Suprapubic skin (tissue), 4 donors: Measurements from ENCODE around the gene TIMM8B. TPM values are rescaled to one million over a fixed set of nuclear protein-coding genes. Genes with fewer than 3 reads are reported as not detected.

ENCODE experiments used
- DNase-seq, 2 donors: peaks; one replicate each; pipeline ENCODE4 v3.0.0-alpha.2; 2019; ENCODE audit warnings: low spot score in 2 of 2
- H3K27ac ChIP-seq: fragments of 200-600 bp; sonication (generic); one replicate; pipeline ENCODE4 v1.5.1; 2019
- H3K27me3 ChIP-seq: fragments of 200-600 bp; sonication (generic); one replicate; pipeline ENCODE4 v1.5.1; 2019
- H3K36me3 ChIP-seq: fragments of 200-600 bp; sonication (generic); one replicate; pipeline ENCODE4 v1.5.1; 2019
- H3K4me1 ChIP-seq: fragments of 200-600 bp; sonication (generic); one replicate; pipeline ENCODE4 v1.5.1; 2019
- H3K4me3 ChIP-seq: fragments of 200-600 bp; sonication (generic); one replicate; pipeline ENCODE4 v1.5.1; 2019; ENCODE audit warnings: mild to moderate bottlenecking
- H3K9me3 ChIP-seq: fragments of 200-600 bp; sonication (generic); one replicate; pipeline ENCODE4 v1.5.1; 2019
- EP300 ChIP-seq: sonication (generic); formaldehyde crosslinking; IDR thresholded peaks from one replicate; pipeline ENCODE4 v1.6.1; 2017; ENCODE audit warnings: antibody characterized with exemption
- POLR2A ChIP-seq, 2 donors: fragments of 450-650 bp; IDR thresholded peaks; one replicate each; pipeline ENCODE4 v1.6.1; 2017; ENCODE audit warnings: antibody characterized with exemption in 2 of 2, mild to moderate bottlenecking in 2 of 2, moderate library complexity in 2 of 2
- POLR2AphosphoS5 ChIP-seq, 3 donors: sonication (generic); formaldehyde crosslinking; IDR thresholded peaks; one replicate each; pipeline ENCODE4 v1.6.1; 2017; ENCODE audit warnings: antibody characterized with exemption in 3 of 3
- WGBS: methylation state at CpG from one replicate; pipeline ENCODE4 v1.1.5; 2018; 5-methylcytosine and 5-hydroxymethylcytosine counted together
- total RNA-seq, 4 donors: library from RNA; depleted of rRNA; stranded (reverse); fragments of >200 nt; gene quantifications; one replicate each; pipeline ENCODE4 v1.1.0, GENCODE V29; 2016
- TF ChIP-seq, protein P1 (sequence below), 2 donors: fragments of 200-600 bp in 1 of 2; fragments of 450-650 bp in 1 of 2; sonication (generic) in 1 of 2; IDR thresholded peaks; one replicate each; pipeline ENCODE4 v1.5.1; 2016 to 2019; ENCODE audit warnings: antibody characterized with exemption in 2 of 2, mild to moderate bottlenecking in 1 of 2, moderate library complexity in 1 of 2

The TIMM8B gene
- total RNA-seq, 4 donors from 2014 or later, result 15.0 to 48.4 (median 37.1) TPM

DNA sequence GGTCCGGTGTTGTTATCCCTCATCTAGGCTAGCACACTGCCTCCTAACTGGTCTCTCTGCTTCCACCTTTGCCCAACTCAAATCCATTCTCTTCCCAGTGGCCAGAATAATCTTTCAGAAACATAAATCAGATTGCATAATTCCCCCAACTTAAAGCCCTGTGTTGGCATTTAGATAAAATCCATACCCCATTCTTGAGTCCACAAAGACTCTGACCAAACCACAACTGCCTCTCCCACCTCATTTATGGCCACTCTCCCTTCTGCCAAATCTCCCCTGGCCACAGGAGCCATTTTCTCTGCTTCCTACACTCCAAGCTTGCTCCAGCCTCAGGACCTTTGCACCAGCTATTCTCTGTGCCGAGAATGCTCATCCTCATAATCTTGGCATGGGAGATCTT, 40.5 kb upstream of the TIMM8B start:
- Histone ChIP-seq H3K27me3 (no peaks in the 10 kb centered on the region), H3K36me3 (no peaks in the 10 kb centered on the region), H3K4me1 (peaks cover 34% of the 10 kb centered on the region), H3K9me3 (no peaks in the 10 kb centered on the region), H3K27ac (no peak overlapping the region), H3K4me3 (no peak overlapping the region)
- WGBS, result 90% methylated on average over 2 of the region's 2 CpGs
- no peak for TF ChIP-seq POLR2AphosphoS5 (IDR thresholded peaks at IDR 0.05)
- TF ChIP-seq, protein P1, sequence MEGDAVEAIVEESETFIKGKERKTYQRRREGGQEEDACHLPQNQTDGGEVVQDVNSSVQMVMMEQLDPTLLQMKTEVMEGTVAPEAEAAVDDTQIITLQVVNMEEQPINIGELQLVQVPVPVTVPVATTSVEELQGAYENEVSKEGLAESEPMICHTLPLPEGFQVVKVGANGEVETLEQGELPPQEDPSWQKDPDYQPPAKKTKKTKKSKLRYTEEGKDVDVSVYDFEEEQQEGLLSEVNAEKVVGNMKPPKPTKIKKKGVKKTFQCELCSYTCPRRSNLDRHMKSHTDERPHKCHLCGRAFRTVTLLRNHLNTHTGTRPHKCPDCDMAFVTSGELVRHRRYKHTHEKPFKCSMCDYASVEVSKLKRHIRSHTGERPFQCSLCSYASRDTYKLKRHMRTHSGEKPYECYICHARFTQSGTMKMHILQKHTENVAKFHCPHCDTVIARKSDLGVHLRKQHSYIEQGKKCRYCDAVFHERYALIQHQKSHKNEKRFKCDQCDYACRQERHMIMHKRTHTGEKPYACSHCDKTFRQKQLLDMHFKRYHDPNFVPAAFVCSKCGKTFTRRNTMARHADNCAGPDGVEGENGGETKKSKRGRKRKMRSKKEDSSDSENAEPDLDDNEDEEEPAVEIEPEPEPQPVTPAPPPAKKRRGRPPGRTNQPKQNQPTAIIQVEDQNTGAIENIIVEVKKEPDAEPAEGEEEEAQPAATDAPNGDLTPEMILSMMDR (IDR thresholded peaks at IDR 0.05), result no peak
- no peak for TF ChIP-seq POLR2A (IDR thresholded peaks at IDR 0.05)
- TF ChIP-seq EP300, result no peak
- no peak for DNase-seq

- H3K27ac ChIP-seq, result no peak overlapping the region
- TF ChIP-seq EP300, result no peak
- no peak for TF ChIP-seq POLR2A (IDR thresholded peaks at IDR 0.05)
- TF ChIP-seq POLR2AphosphoS5 (IDR thresholded peaks at IDR 0.05), result no peak
- TF ChIP-seq, protein P1 (IDR thresholded peaks at IDR 0.05), result no peak
- 67% methylated on average over 4 of the region's 4 CpGs for WGBS
- H3K4me3 ChIP-seq, result no peak overlapping the region
- no peaks in the 10 kb centered on the region for H3K36me3 ChIP-seq
- no peaks in the 10 kb centered on the region for H3K27me3 ChIP-seq
- H3K4me1 ChIP-seq, result peaks cover 15% of the 10 kb centered on the region
- no peaks in the 10 kb centered on the region for H3K9me3 ChIP-seq
- DNase-seq, result no peak
These were observed 36.6 kb upstream of the TIMM8B start for GRCh38 chr11:112123129-112123528.

DNA sequence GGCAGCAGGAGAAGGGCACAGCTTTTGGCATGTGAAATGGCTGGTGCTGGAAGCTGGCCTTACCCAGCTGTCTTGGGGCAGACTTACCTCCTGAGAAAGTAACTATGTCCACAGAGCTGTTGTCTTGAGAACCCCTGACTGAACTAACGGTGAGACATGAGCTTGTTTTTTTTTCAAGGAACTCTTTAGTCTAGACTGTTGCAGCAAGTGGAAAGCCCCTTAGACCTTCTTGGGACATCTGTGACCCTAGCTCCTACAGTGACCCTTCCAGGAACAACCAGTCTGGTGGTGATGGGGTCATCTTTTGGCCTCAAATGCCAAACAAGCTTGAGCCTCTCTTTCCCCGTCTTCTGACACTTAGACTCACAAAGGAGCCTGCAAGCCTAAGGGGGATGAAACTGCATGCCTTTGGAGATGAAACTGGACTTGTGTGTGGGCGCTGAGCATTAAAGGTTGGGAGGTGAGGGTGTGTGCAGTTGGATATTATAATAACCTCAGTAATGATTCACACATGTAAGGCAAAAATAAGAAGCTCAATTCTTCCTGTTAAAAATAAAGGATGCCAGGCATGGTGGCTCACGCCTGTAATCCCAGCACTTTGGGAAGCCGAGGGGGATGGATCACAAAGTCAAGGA, 35.5 kb upstream of the TIMM8B start:
- H3K27me3 ChIP-seq, result no peaks in the 10 kb centered on the region
- H3K9me3 ChIP-seq, result no peaks in the 10 kb centered on the region
- no peaks in the 10 kb centered on the region for H3K36me3 ChIP-seq
- WGBS, result 83% methylated on average over 5 of the region's 5 CpGs
- peak overlapping the region; percentile 24 for H3K27ac ChIP-seq
- H3K4me1 ChIP-seq, result peaks cover 13% of the 10 kb centered on the region
- no peak overlapping the region for H3K4me3 ChIP-seq
- no peak for TF ChIP-seq EP300
- no peak for TF ChIP-seq POLR2AphosphoS5 (IDR thresholded peaks at IDR 0.05)
- no peak for TF ChIP-seq POLR2A (IDR thresholded peaks at IDR 0.05)
- no peak for DNase-seq

DNA sequence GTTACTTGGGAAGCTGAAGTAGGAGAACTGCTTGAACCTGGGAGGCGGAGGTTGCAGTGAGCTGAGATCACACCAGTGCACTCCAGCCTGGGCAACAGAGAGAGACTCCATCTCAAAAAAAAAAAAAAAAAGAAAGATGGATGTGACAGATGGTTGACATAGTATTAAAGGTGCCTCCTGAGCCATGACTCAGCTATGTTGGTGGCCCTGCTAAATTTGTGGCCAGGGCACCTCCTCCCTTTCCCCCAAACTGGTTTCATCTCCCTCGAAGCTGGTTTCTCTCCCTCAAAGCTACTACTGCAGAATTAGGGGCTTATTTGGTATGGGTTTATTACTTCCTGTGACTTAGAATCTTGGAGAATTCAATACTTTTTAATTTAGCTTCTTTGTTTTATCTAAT, 31.6 kb upstream of the TIMM8B start:
- Histone ChIP-seq H3K36me3 (no peaks in the 10 kb centered on the region), H3K4me1 (peaks cover 18% of the 10 kb centered on the region), H3K27ac (no peak overlapping the region), H3K27me3 (no peaks in the 10 kb centered on the region), H3K4me3 (no peak overlapping the region), H3K9me3 (no peaks in the 10 kb centered on the region)
- TF ChIP-seq EP300 (no peak), POLR2AphosphoS5 (IDR thresholded peaks at IDR 0.05) (no peak), POLR2A (IDR thresholded peaks at IDR 0.05) (no peak)
- TF ChIP-seq, protein P1 (IDR thresholded peaks at IDR 0.05), result no peak
- WGBS, result 80% methylated on average over 2 of the region's 2 CpGs
- DNase-seq, result no peak

GRCh38 chr11:112115386-112115785, 28.8 kb upstream of the TIMM8B start:
- H3K36me3 ChIP-seq, result no peaks in the 10 kb centered on the region
- H3K9me3 ChIP-seq, result no peaks in the 10 kb centered on the region
- DNase-seq, result no peak
- no peaks in the 10 kb centered on the region for H3K27me3 ChIP-seq
- H3K4me1 ChIP-seq, result peaks cover 8% of the 10 kb centered on the region
- H3K27ac ChIP-seq, result no peak overlapping the region
- 64% methylated on average over 5 of the region's 5 CpGs for WGBS
- TF ChIP-seq POLR2A (IDR thresholded peaks at IDR 0.05), result no peak
- TF ChIP-seq EP300, result no peak
- no peak for TF ChIP-seq POLR2AphosphoS5 (IDR thresholded peaks at IDR 0.05)
- TF ChIP-seq, protein P1 (IDR thresholded peaks at IDR 0.05), result no peak
- H3K4me3 ChIP-seq, result no peak overlapping the region

DNA sequence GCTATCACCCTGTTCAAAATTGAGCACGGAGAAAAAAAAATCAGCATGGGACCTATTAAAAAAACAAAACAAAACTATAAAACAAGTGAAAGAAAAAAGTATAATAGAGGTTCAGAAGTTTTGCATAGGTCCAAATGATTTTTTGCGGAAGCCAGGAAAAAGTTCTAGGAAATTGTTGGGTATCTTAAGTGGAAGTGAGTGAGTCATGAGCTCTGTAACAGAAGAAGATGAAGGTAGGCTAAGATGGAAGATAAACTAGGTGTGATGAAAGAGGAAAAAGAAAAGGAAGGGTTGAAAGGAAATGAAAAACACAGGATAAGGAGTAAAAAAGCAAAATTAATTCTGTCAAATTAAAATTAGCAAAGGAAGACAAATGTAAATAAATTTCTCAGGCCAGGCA, 27.9 kb upstream of the TIMM8B start:
- H3K4me3 ChIP-seq, result no peak overlapping the region
- TF ChIP-seq POLR2AphosphoS5 (IDR thresholded peaks at IDR 0.05) (no peak), EP300 (no peak), POLR2A (IDR thresholded peaks at IDR 0.05) (no peak)
- TF ChIP-seq, protein P1 (IDR thresholded peaks at IDR 0.05), result no peak
- DNase-seq, result no peak
- peaks cover 7% of the 10 kb centered on the region for H3K4me1 ChIP-seq
- no peaks in the 10 kb centered on the region for H3K27me3 ChIP-seq
- H3K36me3 ChIP-seq, result no peaks in the 10 kb centered on the region
- no peak overlapping the region for H3K27ac ChIP-seq
- 91% methylated on average over 2 of the region's 2 CpGs for WGBS
- H3K9me3 ChIP-seq, result no peaks in the 10 kb centered on the region
